HG02970 (cell line): ENCODE measurements around the gene PPP6R2.
"Not testable (repeated sequence)": the region's sequence is repeated elsewhere in the genome, so short reads cannot be mapped to it uniquely, and the experiment has no call there.

Experiments
- ATAC-seq: cut with Tn5 transposase; IDR thresholded peaks from one replicate; pipeline ENCODE4 v1.9.1; 2021; ENCODE audit warnings: mild to moderate bottlenecking, moderate library complexity, moderate number of reproducible peaks; ENCODE audit not compliant: unreplicated experiment, low FRiP score

The PPP6R2 gene

GRCh38 chr22:50339945-50340879, 2.9 kb upstream of the PPP6R2 start:
- ATAC-seq: no peak

- peak; percentile 60 for ATAC-seq
Measured at GRCh38 chr22:50341977-50342650, 1.0 kb upstream of the PPP6R2 start.

- ATAC-seq: no peak
Measured at GRCh38 chr22:50343541-50343935, 411 bp downstream of the PPP6R2 start.

GRCh38 chr22:50346470-50346869, 3.3 kb downstream of the PPP6R2 start:
- ATAC-seq: no peak

- no peak for ATAC-seq
Measured at GRCh38 chr22:50347157-50347556, 4.0 kb downstream of the PPP6R2 start.

GRCh38 chr22:50348058-50348457, 4.9 kb downstream of the PPP6R2 start:
- ATAC-seq: no peak

GRCh38 chr22:50356186-50356585, 13.1 kb downstream of the PPP6R2 start:
- no peak for ATAC-seq

- no peak for ATAC-seq
Measured at GRCh38 chr22:50357222-50357621, 14.1 kb downstream of the PPP6R2 start.

GRCh38 chr22:50357756-50358155, 14.6 kb downstream of the PPP6R2 start:
- ATAC-seq: no peak

- ATAC-seq: no peak
Measured at GRCh38 chr22:50360578-50360977, 17.5 kb downstream of the PPP6R2 start.

- no peak for ATAC-seq
Measured at GRCh38 chr22:50361222-50361621, 18.1 kb downstream of the PPP6R2 start.

- no peak for ATAC-seq
Measured at GRCh38 chr22:50361688-50362087, 18.6 kb downstream of the PPP6R2 start.

- no peak for ATAC-seq
Measured at GRCh38 chr22:50363166-50363802, 20.2 kb downstream of the PPP6R2 start.

- not testable (repeated sequence) for ATAC-seq
Measured at GRCh38 chr22:50363803-50364194, 20.7 kb downstream of the PPP6R2 start.

- no peak for ATAC-seq
Measured at GRCh38 chr22:50367778-50368500, 24.8 kb downstream of the PPP6R2 start.

- no peak for ATAC-seq
Measured at GRCh38 chr22:50371101-50371648, 28.0 kb downstream of the PPP6R2 start.

- ATAC-seq: no peak
Measured at GRCh38 chr22:50376085-50376651, 33.0 kb downstream of the PPP6R2 start.

GRCh38 chr22:50381021-50381555, 38.0 kb downstream of the PPP6R2 start:
- ATAC-seq: not testable (repeated sequence)

GRCh38 chr22:50396751-50397370, 53.7 kb downstream of the PPP6R2 start:
- ATAC-seq: no peak
